22Rv1 (cell line): ENCODE measurements around the gene FOSB.

Experiments
- ZFX ChIP-seq: fragments of 450-650 bp; IDR thresholded peaks from 2 replicates; pipeline ENCODE4 v1.6.1; 2017; ENCODE audit warnings: antibody characterized with exemption, borderline replicate concordance
- TF ChIP-seq, protein P1 (sequence below): fragments of 450-650 bp; IDR thresholded peaks from 2 replicates; pipeline ENCODE4 v1.5.1; 2017; ENCODE audit warnings: mild to moderate bottlenecking

DNA sequence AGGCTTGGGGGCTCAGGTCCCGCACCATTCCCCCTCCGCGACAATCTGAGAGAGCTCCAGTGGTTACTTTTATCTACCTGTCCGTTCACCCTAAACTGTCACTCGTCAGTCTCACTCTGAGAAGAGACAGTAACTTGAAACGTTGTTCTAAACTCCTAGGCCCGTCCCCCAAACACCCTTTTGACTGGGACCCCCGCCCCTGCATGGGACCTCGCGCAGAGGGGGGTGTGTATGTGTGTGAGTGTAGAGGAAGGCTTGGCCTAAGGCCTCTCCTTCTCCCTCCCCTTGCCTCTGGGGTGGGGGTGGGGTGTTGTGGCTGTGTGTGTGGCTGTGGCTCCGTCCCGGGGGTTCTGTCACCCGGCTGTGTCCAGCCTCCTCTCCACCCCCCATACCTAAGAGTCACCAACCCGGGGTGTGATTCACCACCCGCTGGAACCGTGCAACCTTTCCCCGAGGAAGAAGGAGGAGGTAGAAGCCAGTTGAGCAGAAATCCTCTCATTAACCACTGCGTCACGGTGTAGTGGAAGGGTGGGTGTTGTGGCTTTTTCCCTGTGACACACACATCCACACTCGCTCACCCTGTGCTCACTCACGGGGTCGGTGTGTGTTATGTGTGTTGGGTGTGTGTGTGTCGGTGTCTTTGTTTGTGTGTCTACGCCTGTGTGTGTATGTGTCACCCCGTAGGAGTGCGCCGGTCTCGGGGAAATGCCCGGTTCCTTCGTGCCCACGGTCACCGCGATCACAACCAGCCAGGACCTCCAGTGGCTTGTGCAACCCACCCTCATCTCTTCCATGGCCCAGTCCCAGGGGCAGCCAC is 2.4 kb downstream of the FOSB start:
- TF ChIP-seq, protein P1, sequence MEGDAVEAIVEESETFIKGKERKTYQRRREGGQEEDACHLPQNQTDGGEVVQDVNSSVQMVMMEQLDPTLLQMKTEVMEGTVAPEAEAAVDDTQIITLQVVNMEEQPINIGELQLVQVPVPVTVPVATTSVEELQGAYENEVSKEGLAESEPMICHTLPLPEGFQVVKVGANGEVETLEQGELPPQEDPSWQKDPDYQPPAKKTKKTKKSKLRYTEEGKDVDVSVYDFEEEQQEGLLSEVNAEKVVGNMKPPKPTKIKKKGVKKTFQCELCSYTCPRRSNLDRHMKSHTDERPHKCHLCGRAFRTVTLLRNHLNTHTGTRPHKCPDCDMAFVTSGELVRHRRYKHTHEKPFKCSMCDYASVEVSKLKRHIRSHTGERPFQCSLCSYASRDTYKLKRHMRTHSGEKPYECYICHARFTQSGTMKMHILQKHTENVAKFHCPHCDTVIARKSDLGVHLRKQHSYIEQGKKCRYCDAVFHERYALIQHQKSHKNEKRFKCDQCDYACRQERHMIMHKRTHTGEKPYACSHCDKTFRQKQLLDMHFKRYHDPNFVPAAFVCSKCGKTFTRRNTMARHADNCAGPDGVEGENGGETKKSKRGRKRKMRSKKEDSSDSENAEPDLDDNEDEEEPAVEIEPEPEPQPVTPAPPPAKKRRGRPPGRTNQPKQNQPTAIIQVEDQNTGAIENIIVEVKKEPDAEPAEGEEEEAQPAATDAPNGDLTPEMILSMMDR = no peak
- TF ChIP-seq ZFX = no peak
